ENCODE measurements around the gene RPS6KB1. TPM values are rescaled to one million over a fixed set of nuclear protein-coding genes. Genes with fewer than 3 reads are reported as not detected.

RPS6KB1 gene
- total RNA-seq (100 to 1,000 TPM; 129 to 135 TPM), total RNA-seq (69.0 to 193 (median 105) reads per million in 172 experiments)
- polyA plus RNA-seq (2013, experiment 1 of 2), result 23.6 TPM
- polyA plus RNA-seq (2013, experiment 2 of 2), result 32.4 TPM

DNA sequence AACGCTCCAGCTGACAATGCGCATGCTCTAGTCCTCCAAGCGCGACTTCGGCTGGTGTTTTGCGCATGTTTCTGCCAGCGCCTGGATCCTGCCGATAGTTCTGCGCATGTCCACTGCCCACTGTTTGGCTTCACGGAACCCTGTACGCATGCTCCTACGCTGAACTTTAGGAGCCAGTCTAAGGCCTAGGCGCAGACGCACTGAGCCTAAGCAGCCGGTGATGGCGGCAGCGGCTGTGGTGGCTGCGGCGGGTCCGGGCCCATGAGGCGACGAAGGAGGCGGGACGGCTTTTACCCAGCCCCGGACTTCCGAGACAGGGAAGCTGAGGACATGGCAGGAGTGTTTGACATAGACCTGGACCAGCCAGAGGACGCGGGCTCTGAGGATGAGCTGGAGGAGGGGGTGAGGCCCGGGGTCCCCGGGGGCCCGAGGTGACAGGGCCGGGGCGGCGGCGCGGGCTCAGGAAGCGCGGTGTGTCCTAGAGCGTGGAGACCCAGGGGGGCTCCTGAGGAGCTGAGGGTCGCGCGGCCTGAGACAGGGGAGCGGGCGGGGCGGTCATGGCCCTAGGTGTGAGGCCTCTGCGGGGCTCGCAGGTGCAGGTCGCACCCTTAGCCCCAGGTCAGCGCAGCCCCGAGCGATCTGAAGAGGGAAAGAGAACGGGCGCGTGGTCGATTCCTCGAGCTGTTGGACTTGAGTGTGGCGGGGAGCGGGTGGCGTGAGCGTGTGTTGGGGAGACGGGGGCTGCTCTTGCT, at the start of gene RPS6KB1, which contains the start of gene TUBD1:
TSS of gene RPS6KB1 (plus strand) at position 198 of the 752 bp plus-strand sequence. CDS start at position 262, 64 bp downstream.
TSS of gene TUBD1 (minus strand) at position 20 of the 752 bp plus-strand sequence. CDS start 1,941 bp downstream, outside the sequence.
- peaks cover 65% of the 10 kb centered on the region for H3K4me1 Mint-ChIP-seq (ENCODE audit: low read depth)
- H3K9me3 Mint-ChIP-seq, result no peaks in the 10 kb centered on the region
- H3K4me3 ChIP-seq (ENCODE audit: low read length), result peak within 1 kb of the TSS; percentile 79
- no peaks in the 10 kb centered on the region for H3K27me3 ChIP-seq (ENCODE audit: control insufficient read depth in 1 of 2, insufficient read depth in 2 of 2, low read length in 2 of 2)
- peaks cover 53% of the 10 kb centered on the region for H3K36me3 Mint-ChIP-seq (ENCODE audit: low read depth)
- ChIA-PET POLR2A (interaction anchor here (0.6 to 3.2 kb wide), 18 partner anchors 12 to 784 kb away, joined by 3 to 35 read pairs (median 5); partner anchors contain the start of genes BCAS3, CLTC, DHX40 and PTRH2), CTCF (interaction anchor here (1.9 kb wide), 1 partner anchor 139 kb away, joined by 6 read pairs; no protein-coding TSS in a partner anchor)
- DNase-seq (peak; percentile 94 to 100 (median 97)), ATAC-seq (ENCODE audit: poor library complexity) (peak; percentile 91)
- H3K4me3 Mint-ChIP-seq, result peak within 1 kb of the TSS; percentile 98
- peak within 1 kb of the TSS; percentile 94 for H3K27ac Mint-ChIP-seq
- H3K27ac ChIP-seq (ENCODE audit: low read depth in 1 of 2, low read length in 2 of 2), result peak within 1 kb of the TSS; percentile 88 to 94
- no peaks in the 10 kb centered on the region for H3K9me3 ChIP-seq (ENCODE audit: control insufficient read depth in 1 of 2, insufficient read depth in 1 of 2, low read length in 2 of 2)
- intact Hi-C loops (cut with DNase I, micrococcal nuclease), result loop anchor here (5.0 kb wide), 5 partner anchors 56 to 786 kb away; partner anchors contain the start of genes CLTC (in 1 of the 2), RNFT1 (in 1 of the 2), TRIM37 (in 1 of the 2) and USP32 (in 1 of the 2)
- peaks cover 13% of the 10 kb centered on the region for H3K36me3 ChIP-seq (ENCODE audit: insufficient read depth, low read length)
- TF ChIP-seq, protein P1, sequence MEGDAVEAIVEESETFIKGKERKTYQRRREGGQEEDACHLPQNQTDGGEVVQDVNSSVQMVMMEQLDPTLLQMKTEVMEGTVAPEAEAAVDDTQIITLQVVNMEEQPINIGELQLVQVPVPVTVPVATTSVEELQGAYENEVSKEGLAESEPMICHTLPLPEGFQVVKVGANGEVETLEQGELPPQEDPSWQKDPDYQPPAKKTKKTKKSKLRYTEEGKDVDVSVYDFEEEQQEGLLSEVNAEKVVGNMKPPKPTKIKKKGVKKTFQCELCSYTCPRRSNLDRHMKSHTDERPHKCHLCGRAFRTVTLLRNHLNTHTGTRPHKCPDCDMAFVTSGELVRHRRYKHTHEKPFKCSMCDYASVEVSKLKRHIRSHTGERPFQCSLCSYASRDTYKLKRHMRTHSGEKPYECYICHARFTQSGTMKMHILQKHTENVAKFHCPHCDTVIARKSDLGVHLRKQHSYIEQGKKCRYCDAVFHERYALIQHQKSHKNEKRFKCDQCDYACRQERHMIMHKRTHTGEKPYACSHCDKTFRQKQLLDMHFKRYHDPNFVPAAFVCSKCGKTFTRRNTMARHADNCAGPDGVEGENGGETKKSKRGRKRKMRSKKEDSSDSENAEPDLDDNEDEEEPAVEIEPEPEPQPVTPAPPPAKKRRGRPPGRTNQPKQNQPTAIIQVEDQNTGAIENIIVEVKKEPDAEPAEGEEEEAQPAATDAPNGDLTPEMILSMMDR (IDR thresholded peaks at IDR 0.05), result no peak
- H3K27me3 Mint-ChIP-seq, result no peaks in the 10 kb centered on the region
- H3K4me1 ChIP-seq (ENCODE audit: insufficient read depth, low read length), result peaks cover 44% of the 10 kb centered on the region

DNA sequence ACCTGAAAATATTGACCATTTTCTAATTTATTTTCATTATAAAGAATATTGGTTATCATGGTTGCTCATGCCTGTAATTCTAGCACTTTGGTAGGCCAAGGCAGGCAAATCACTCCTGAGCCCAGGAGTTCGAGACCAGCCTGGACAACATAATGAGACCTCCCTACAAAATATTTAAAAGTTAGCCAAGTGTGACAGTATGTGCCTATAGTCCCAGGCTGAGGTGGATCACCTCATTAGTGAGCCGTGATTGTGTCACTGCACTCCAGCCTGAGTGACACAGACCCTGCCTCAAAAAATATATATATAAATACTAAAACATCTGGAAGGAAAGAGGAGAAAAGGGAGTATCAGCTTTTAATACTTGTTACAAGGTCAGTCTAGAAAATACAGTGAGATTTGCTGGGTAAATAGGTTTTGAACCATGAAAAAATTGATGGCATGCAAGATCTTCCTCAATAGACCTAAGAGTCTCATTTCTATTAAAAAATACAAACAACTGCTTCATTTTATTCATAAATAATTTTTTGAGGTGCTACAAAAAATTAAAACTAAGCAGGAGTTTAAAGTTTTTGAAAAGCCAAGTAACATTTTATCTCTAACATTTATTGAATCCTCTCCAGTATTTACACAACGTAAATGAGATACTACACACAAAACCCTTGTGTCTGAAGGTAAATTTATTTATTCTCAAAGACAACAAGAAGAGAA, 47.9 kb upstream of the RPS6KB1 start:
- ATAC-seq (ENCODE audit: poor library complexity) (no peak), DNase-seq (no peak)
- intact Hi-C loops (cut with DNase I, micrococcal nuclease), result no loop called here
- H3K36me3 Mint-ChIP-seq (ENCODE audit: low read depth), result peaks cover 19% of the 10 kb centered on the region
- Histone ChIP-seq H3K4me3 (ENCODE audit: low read length) (no peak overlapping the region), H3K9me3 (ENCODE audit: control insufficient read depth in 1 of 2, insufficient read depth in 1 of 2, low read length in 2 of 2) (no peaks in the 10 kb centered on the region), H3K27ac (ENCODE audit: low read depth in 1 of 2, low read length in 2 of 2) (no peak overlapping the region), H3K27me3 (ENCODE audit: control insufficient read depth in 1 of 2, insufficient read depth in 2 of 2, low read length in 2 of 2) (no peaks in the 10 kb centered on the region), H3K36me3 (ENCODE audit: insufficient read depth, low read length) (peaks cover 4% of the 10 kb centered on the region), H3K4me1 (ENCODE audit: insufficient read depth, low read length) (peaks cover 64% of the 10 kb centered on the region)
- H3K27ac Mint-ChIP-seq, result peak overlapping the region; percentile 86
- H3K4me3 Mint-ChIP-seq, result peak overlapping the region; percentile 65
- H3K27me3 Mint-ChIP-seq, result no peaks in the 10 kb centered on the region
- no peaks in the 10 kb centered on the region for H3K9me3 Mint-ChIP-seq
- H3K4me1 Mint-ChIP-seq (ENCODE audit: low read depth), result peaks cover 77% of the 10 kb centered on the region
- ChIA-PET POLR2A (interaction anchor here (0.7 to 3.0 kb wide), 6 partner anchors 14 to 62 kb away, joined by 3 to 9 read pairs (median 4); partner anchors contain the start of gene TUBD1), CTCF (no interaction called here)
- TF ChIP-seq, protein P1 (IDR thresholded peaks at IDR 0.05), result no peak
